ENCODE measurements around the gene MIAT.
"Not testable (repeated sequence)": the region's sequence is repeated elsewhere in the genome, so short reads cannot be mapped to it uniquely, and the experiment has no call there.

MIAT gene

DNA sequence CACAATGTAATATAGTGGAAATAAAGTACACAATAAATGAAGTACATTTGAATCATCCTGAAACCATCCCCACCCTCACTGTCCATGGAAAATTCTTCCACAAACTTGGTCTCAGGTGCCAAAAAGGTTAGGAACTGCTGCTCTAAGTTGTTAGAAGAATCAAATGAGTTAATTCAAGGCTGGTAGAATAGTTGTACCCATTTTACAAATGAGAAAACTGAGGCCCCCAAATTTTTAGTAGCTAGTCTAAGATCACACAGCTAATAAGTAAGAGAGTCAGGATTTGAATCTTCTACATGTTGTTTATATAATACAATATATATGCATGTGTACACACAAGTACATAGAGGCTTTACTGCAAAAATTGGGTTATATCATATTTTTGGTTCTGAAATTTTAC, 43.1 kb downstream of the MIAT start:
- no peak for DNase-seq (ENCODE audit: low read depth)

DNA sequence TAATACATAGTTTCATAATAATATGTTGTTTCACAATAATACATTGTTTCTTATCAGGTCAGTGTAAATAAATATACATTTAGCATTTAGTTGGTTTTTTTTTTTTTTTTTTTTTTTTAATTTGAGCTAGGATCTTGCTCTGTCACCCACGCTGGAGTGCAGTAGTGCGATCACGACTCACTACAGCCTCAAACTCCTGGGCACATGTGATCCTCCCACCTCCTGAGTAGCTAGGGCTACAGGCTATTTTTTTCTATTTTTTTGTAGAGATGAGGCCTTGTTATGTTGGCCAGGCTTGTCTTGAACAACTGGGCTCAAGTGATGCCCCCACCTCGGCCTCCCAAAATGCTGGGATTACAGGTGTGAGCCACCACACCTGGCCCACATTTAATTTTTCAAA, 43.5 kb downstream of the MIAT start:
- DNase-seq (ENCODE audit: low read depth): no peak

DNA sequence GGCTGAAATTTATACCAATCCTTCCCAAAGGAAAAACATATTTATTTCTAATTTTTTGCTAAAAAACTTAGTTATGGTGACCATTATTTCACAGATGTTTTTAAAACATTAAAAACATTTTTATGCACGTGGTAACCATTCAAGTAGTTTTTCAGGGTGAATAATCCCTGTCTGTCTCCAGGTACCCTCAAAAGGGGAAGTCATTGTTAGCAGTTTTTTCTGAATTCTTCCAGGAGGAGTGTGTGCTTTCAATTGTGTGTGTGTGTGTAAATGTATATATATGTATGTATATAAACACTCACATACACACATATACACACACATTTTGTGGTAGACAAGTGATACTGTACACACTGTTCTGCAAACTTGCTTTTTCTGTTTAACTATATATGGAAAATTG, 43.9 kb downstream of the MIAT start:
- DNase-seq (ENCODE audit: low read depth): no peak

DNA sequence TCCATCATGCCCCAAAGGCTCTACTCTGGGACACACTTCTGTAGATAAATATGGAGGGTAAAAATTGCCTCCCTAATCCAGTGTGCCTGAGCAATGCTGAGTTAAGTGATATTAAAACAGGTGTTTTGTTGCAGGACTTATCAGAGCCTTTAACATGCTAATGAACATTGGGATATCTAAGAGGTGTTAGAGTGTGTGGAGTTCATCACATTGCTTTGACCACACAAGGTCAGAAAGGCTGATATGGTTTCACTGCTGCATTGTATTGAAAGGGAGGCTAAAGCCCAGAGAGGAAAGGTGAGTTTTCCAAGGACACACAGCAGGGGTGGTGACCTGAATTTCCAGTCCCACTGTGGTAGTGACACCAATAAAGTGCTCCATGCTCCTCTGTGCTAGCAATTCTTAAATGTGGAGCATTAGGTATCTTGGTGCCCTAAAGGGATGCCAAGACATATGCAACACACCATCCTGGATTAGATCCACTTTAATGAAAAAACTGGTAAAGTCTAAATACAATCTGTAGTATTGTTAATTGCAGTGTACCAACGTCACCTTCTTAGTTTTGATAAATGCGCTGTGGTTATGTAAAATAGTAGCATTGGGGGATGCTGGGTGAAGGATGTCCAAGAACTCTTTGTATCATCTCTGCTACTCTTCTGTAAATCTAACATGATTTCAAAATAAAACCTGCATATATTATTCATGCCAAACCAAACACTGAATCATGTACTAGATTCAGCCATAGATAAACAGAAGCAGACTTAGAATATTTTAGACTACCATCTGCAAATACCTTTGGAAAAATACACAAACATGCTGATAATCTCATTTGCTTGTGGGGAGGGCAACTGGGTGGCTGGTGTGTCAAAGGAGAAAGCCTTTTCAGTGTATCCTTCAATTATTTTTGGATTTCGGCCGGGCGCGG, 45.8 kb downstream of the MIAT start:
- peak; percentile 79 for DNase-seq (ENCODE audit: low read depth)

DNA sequence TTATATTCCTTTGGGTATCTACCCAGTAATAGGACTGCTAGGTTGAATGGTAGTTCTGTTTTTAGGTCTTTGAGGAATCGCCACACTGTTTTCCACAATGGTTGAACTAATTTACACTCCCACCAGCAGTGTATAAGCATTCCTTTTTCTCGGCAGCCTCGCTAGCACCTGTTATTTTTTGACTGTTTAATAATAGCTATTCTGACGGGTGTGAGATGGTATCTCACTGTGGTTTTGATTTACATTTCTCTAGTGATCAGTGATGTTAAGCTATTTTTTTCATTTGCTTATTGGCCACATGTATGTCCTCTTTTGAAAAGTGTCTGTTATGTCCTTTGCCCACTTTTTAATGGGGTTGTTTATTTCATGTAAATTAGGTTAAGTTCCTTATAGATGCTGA, 48.0 kb downstream of the MIAT start:
- not testable (repeated sequence) for DNase-seq (ENCODE audit: low read depth)

DNA sequence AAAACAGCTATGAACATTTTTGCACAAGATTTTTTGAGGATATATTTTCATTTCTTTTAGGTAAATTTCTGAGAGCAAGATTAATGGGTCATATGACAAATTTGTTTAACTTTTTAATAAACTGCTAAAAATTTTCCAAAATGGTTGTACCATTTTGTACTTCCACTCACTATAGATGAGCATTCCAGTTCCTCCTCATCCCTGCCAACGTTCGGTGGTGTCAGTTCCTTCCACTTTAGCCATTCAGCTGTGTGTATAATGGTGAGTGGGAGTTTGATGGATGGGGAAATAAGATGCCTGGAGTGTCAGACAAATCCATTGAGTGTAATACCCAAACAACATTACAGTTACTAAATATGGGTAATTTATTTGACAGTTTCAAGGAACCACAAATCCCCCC, 49.7 kb downstream of the MIAT start:
- DNase-seq (ENCODE audit: low read depth): no peak

DNA sequence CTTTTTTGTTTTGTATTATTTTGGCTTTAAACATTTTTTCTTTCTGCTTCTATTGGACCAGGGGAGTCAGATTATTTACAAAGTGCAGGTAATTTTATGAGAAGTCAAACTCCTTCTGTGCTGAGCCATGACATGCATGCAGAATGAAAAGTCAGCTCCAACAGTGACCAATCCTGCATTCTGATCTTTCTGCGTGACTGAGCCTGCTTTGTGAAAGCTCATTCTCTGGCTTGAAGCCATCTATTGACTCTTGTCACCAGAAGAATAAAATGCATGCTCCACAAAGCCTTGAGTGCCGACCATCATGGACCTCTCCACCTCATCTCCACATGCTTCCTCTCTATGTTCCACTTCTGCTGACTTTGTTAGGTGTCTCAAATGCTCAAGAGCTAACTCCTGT, 50.2 kb downstream of the MIAT start:
- DNase-seq (ENCODE audit: low read depth): no peak

DNA sequence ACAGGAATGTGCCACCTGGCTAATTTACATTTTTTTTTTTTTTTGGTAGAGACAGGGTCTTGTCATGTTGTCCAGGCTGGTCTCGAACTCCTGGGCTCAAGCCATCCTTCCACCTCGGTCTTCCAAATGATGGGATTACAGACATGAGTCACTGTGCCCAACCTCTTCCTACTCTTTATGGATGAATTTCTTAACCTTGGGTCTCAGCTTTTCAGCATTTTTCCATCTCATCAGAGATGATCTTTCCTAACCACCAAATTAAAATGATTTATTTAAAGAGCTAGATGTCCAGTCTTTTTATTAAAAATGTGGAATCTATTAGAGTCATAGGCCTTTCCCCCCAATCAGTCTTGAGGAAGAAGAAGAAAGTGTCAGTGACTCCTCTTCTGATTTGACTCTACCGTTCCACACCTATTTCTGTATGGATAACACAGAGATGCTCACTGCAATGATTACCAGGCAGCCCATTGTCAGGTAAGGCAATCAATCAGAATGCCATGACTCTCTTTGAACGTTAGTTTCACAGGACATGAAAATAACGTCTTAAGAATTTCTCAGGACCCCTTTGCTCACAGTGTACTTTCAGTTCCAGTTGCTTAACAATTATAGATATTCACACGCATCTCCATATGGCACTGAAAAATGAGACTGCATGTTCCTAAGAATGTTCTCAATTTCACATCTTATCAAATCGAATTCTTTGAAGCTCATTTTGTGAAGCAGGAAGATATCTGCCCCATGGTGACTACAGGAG, 51.0 kb downstream of the MIAT start:
- peak; percentile 32 for DNase-seq (ENCODE audit: low read depth)

DNA sequence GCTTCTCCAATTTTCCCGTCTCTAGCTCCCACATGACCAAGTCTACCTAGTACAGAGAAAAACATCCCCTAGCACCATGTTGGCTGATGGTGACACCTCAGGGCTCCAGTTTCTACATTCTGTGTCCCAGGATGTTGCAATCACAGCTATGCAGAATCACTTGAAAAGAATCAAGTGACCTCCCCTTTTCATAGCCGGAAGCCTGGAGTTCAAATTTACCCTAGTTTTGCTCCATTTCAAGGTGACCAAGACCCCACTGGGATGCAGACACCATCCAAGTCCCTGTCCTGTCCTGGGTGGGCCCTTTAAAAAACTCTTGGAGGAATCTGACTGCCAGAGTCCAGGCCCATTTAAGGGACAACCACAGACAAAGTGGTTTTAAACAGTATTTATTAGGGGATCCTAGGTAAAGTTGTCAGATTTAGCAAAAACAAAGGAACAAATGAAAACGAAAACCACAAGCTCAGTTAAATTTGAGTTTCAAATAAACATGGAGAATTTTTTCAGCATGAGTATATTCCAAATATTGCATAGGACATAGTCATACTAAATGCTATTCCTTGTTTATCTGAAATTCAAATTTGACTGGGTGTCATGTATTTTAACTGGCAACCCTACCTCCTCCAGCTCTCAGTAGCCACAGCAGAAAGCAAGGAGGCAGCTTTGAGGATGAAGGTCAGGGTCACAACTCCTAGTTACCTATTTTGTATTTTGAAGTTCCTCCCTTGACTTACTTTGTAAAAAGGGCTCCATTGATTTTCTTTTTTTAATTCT, 52.4 kb downstream of the MIAT start:
- peak; percentile 76 for DNase-seq (ENCODE audit: low read depth)

DNA sequence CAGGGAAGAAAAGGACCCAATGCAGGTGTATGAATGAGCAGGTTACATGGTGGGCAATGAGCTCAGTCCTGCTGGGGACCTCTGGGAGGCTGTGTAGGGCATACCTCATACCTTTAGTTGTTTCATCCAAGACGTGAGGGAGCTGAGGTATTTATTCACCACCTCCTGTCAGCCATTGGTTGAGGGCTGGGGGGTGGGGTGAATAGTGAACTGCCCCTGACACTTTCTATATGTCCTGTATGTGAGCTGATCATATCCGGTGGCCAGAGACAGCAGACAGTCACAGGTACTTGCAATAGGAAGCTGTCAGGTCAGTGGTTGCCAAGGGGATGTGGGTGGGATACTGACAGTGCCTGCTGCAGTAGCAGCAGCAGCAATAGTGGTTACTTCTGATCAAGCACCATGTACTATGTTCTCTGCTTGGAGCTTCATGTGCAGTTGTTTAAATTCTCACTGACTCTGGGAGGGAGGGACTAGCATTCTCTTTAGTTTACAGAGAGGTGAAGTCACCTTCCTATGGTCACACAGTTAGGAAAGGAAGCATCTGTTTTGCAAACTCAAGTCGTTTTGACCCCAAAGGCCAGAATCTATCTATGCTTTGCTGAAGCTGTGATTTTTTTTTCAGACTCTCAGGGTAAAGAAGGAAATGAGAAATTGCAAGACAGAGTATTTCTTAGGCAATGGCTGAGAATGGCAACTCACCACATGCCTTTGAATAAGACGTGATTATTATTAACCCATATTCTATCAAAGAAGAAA, 54.0 kb downstream of the MIAT start:
- DNase-seq (ENCODE audit: low read depth): no peak

DNA sequence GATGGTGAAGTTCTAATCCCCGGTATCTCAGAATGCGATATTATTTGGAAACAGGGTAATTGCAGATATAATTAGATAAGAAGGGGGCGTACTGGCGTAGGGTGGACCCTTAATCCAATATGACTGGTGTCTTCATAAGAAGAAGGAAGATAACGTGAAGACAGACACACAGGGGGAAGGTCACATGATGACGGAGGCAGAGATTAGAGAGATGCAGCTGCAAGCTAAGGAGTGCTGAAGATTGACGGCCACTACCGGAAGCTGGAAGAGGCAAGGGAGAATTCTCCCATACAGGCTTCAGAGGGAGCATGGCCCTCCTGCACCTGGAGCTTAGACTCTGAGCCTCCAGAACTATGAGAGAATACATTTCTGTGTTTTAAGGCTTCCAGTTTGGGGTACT, 54.8 kb downstream of the MIAT start:
- DNase-seq (ENCODE audit: low read depth): no peak

DNA sequence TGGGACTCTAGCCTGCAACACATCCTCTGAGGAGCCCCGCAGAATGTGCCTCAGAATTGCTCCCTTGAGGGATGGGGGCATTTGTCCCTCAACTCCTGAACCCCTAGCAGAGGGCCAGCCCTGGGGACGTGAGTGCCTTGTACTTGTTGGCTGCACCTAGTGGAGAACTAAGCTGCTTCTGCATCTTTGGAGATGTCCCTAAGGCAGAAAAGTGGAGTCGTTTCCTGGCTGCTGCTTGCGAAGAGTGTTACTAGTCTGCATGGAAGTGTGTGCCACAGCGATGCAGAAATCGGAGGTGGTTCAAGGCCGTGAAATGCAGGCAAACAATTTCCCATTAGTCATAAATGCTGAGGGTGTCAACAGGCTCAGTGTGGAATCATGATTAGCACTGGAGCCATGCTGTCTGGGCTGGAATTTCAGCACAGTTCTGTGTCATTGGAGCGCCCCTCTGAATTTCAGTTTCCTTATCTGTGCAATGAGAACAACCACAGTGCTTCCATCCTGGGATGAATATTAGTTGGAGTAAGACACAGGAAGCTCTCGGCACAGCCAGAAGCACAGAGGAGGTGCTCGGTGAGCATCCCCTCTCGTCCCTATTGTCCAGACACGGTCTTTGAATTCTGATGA, 56.5 kb downstream of the MIAT start:
- DNase-seq (ENCODE audit: low read depth): no peak

DNA sequence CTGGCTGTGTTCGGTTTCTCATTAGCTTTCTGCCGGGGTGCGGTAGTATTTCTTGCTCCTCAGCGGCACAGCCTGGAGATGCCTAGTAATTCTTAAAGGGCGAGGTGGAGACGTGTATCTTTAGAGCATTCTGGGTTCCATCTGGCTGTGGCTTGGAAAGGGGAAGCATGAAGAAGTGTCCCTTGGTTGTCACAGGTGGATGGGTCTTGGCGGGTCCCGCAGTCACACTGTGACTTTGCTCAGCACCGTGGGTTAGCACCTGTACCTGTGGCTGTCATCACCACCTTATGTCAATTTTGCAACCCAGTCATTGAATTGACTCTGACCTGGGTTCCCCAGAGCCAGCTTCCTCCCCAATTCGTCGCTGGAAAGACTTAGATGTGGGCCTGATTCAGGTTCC, 57.6 kb downstream of the MIAT start:
- no peak for DNase-seq (ENCODE audit: low read depth)

DNA sequence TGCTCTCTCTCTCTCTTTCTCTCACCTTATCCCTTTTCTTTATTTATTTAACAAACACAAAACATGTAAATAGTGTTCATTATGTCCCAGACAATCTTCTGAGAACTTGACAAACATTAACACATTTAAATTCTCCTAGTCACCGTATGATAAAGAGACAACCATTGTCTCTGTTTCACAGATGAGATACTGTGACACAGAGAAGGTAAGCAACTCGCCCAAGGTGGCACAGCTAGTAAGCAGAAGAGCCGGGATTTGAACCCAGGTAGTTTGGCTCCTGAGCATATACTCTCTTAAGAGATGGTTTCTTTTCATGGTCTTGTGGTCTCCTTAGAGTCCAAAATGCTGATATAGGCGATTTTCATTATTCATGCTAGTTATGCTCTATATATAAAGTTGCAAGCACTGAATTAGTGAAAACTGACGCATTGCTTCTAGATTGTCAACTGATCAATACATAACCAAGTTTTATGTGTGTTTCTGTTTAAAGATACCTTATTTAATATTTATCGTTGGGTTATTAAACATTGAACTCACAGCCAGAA, 58.1 kb downstream of the MIAT start:
- DNase-seq (ENCODE audit: low read depth): no peak

DNA sequence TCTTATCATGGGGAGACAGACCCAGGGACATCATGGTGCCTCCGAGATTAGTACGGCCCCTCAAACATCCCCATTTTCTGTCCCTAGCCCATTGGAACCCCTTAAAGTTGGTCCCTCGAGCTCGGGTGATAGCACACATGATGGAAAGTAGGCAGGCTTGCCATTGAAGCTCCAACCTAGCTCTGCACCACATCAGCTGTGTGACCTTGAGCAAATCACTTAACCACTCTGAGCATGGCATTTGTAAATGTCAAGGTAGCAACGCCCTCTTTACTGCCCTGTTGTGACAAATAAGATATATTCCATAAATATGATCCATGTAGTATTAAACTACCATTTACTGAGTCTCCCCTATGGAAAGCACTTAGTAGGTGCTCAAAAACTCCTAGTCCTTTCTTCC, 61.1 kb downstream of the MIAT start:
- DNase-seq (ENCODE audit: low read depth): no peak

DNA sequence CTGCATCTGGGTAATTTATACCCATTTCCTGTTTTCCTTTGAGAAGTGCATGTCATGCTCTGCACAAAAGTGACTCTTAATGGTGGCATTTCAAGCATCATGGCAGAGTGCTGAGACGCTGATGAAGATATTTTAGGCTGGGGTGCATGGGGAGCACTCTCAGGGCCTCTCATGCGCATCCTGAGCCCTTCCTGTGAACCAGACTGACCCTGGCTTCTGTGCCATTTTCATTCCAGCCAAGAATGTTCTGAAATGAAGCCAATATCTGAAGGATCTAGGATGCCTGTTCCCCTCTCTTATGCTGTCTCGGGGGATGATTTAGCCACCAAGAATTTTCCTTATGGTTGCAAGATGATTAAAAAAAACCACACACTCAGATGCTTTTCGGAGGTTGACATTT, 61.5 kb downstream of the MIAT start:
- peak; percentile 93 for DNase-seq (ENCODE audit: low read depth)

DNA sequence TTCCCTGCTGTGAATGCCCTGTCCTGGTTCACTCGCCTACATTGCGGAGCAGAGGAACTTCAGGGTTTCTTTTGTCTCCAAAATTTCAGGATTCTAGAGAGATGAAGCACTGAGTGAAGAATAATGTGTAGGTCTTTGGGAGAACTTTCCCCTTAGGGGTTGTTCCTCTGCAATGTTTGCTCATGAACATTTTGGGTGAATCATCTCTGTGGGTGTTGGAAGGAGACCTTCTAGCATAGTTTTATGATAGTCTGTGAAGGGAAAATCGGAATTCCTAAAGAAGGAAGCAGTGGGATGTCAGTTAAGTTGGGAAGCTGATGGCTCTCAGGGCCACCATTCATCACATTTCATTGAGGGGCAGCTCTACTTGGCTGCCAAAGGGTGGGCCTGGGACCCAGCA, 64.8 kb downstream of the MIAT start:
- no peak for DNase-seq (ENCODE audit: low read depth)

DNA sequence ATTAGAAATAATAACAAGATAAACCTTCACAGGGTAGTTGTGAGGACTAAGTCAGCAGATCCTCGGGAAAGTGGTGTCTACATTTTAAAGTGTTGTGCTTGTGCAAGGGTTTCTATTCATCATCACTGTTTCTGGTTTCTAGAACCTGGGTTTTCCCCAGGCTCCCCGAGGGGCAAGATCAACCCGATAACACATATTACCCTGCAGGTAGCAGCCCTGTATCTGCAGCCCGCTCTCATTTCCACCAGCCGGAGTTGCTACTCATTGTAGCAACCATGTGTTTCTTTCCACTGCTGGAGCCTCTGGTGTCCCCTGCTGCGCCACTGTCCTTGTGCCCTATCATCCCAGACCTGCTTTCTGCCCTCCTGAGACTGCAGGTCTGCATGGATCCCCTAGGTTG, 67.0 kb downstream of the MIAT start:
- no peak for DNase-seq (ENCODE audit: low read depth)

DNA sequence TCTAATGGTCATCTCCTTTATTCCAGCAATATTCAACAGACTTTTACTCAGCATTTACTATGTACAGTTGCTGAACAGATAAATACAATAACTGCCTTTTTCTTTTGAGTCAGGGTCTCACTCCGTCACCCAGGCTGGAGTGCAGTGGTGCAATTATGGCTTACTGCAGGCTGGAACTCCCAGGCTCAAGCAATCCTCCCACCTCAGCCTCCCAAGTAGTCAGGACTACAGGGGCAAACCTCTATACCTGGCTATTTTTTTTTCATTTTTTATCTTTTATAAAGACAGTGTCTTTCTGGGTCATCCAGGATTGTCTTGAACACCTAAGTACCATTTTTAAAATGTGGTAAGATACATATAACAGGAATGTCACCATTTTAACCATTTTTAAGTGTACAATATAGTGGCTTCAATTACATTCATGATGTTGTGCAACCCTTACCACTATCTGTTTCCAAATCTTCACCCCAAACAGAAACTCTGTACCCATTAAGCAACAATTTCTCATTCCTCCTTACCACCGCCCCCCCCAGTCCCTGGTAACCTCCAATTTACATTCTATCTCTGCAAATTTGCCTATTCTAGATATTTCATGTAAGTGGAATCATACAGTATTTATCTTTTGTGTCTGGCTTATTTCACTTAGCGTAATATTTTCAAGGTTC, 67.8 kb downstream of the MIAT start:
- peak; percentile 66 for DNase-seq (ENCODE audit: low read depth)

All from fibroblast of gingiva (primary cell).